Motor neuron (in vitro differentiated cells): Measurements from ENCODE around the gene LEMD2. TPM values are rescaled to one million over a fixed set of nuclear protein-coding genes. Genes with fewer than 3 reads are reported as not detected.
"Not testable (repeated sequence)": the region's sequence is repeated elsewhere in the genome, so short reads cannot be mapped to it uniquely, and the experiment has no call there.

ENCODE experiments used
- ATAC-seq, 8 experiments: fragments of 200-7000 bp; cut with Tn5 transposase; replicated peaks in 6 of 8; 2 replicates each; pipeline ENCODE4 v1.8.0; 2021; ENCODE audit warnings: mild to moderate bottlenecking in 8 of 8, moderate library complexity in 8 of 8
- H3K27ac ChIP-seq, 2 donors: fragments of 250-450 bp; sonication (Bioruptor Pico); 2 replicates each; pipeline ENCODE4 v1.9.0; 2021; ENCODE audit warnings: antibody characterized with exemption in 2 of 2, mild to moderate bottlenecking in 2 of 2, moderate library complexity in 1 of 2
- H3K4me1 ChIP-seq, 2 donors: fragments of 250-450 bp; sonication (Bioruptor Pico); replicated peaks in 1 of 2; 2 replicates each; pipeline ENCODE4 v1.6.1; 2021; ENCODE audit warnings: antibody characterized with exemption in 2 of 2, mild to moderate bottlenecking in 2 of 2, moderate library complexity in 1 of 2
- H3K4me3 ChIP-seq, 5 donors: fragments of 250-450 bp; sonication (Bioruptor Pico); 2 replicates each; pipeline ENCODE4 v1.9.0; 2021; ENCODE audit warnings: antibody characterized with exemption in 5 of 5, mild to moderate bottlenecking in 5 of 5, moderate library complexity in 4 of 5
- WGBS, 10 experiments: fragments of 450-650 bp; shearing (Covaris generic); methylation state at CpG; one replicate each; pipeline ENCODE4 v1.0.0; 2022; 5-methylcytosine and 5-hydroxymethylcytosine counted together
- in situ Hi-C, 9 experiments: fragments of 400-800 bp; cut with MboI; loops; one replicate each; pipeline ENCODE4 v1.15.0; 2021; ENCODE audit warnings: low sequenced_read_pairs in 9 of 9, low pct_unique_long_range_greater_than_20kb in 2 of 9; ENCODE audit not compliant: unreplicated experiment in 9 of 9
- total RNA-seq, 8 experiments: library from RNA; unstranded; fragments of 300-600 nt; gene quantifications; 2 replicates each; pipeline versions ENCODE4 v1.2.3 to v1.2.4, GENCODE V29; 2022

LEMD2 gene
- total RNA-seq, result 10 to 100 TPM; 31.1 to 59.4 (median 51.3) TPM

- in situ Hi-C loops, result no loop called here
- H3K4me1 ChIP-seq, result peaks cover 55 to 79% of the 10 kb centered on the region in 2 donors
- peak; percentile 65 to 84 (median 80) for ATAC-seq
- H3K27ac ChIP-seq, result peak within 1 kb of the TSS; percentile 91 to 95
- WGBS, 10 experiments, result 3 to 90% (median 38%) methylated on average over 2 to 25 of the region's 86 CpGs; no CpG with 5 or more reads in 2 of the 10 experiments
- peak within 1 kb of the TSS; percentile 62 to 92 (median 79) for H3K4me3 ChIP-seq
Observed at GRCh38 chr6:33788694-33789549, at the start of gene LEMD2. LEMD2 (minus strand) TSS chr6:33789130; CDS start chr6:33789116, 14 bp downstream.

GRCh38 chr6:33837971-33838665 lies 49.2 kb upstream of the LEMD2 start:
- ATAC-seq, result peak in 7 of 8 experiments; percentile 14 to 35 (median 20)
- in situ Hi-C loops, result no loop called here
- no peak overlapping the region for H3K4me3 ChIP-seq
- WGBS, 10 experiments, result 29 to 80% (median 36%) methylated on average over 1 to 3 of the region's 12 CpGs; no CpG with 5 or more reads in 6 of the 10 experiments
- peak overlapping the region in 1 of 2 donors; percentile 3 for H3K27ac ChIP-seq
- peaks cover 44 to 50% of the 10 kb centered on the region in 2 donors for H3K4me1 ChIP-seq

GRCh38 chr6:33836806-33837469 lies 48.0 kb upstream of the LEMD2 start:
- Histone ChIP-seq H3K4me3 (no peak overlapping the region), H3K4me1 (peaks cover 35 to 39% of the 10 kb centered on the region in 2 donors), H3K27ac (no peak overlapping the region)
- no peak for ATAC-seq
- 0 to 100% (median 71%) methylated on average over 1 to 3 of the region's 3 CpGs; no CpG with 5 or more reads in 3 of the 10 experiments for WGBS, 10 experiments
- in situ Hi-C loops, result no loop called here

GRCh38 chr6:33834401-33835392 lies 45.8 kb upstream of the LEMD2 start:
- Histone ChIP-seq H3K4me3 (no peak overlapping the region), H3K27ac (no peak overlapping the region), H3K4me1 (peaks cover 20 to 28% of the 10 kb centered on the region in 2 donors)
- WGBS, 10 experiments, result 83 to 100% (median 93%) methylated on average over 5 to 12 of the region's 22 CpGs; no CpG with 5 or more reads in 4 of the 10 experiments
- in situ Hi-C loops, result no loop called here
- ATAC-seq, result no peak

GRCh38 chr6:33833599-33833998 lies 44.7 kb upstream of the LEMD2 start:
- 55 to 100% (median 82%) methylated on average over 1 to 3 of the region's 6 CpGs; no CpG with 5 or more reads in 4 of the 10 experiments for WGBS, 10 experiments
- in situ Hi-C loops, result no loop called here
- ATAC-seq, result no peak

GRCh38 chr6:33832831-33833230 lies 43.9 kb upstream of the LEMD2 start:
- H3K27ac ChIP-seq, H3K4me3 ChIP-seq, in situ Hi-C loops, ATAC-seq: not testable (repeated sequence)
- peaks cover 16 to 23% of the 10 kb centered on the region in 2 donors for H3K4me1 ChIP-seq
- WGBS, 10 experiments, result no CpG with 5 or more reads among the region's 32 CpGs

More at GRCh38 chr6:33833599-33833998, 44.7 kb upstream of the LEMD2 start:
- Histone ChIP-seq H3K27ac (no peak overlapping the region), H3K4me1 (peaks cover 16 to 23% of the 10 kb centered on the region in 2 donors), H3K4me3 (no peak overlapping the region)

- 29 to 94% (median 65%) methylated on average over 1 to 3 of the region's 5 CpGs; no CpG with 5 or more reads in 4 of the 10 experiments for WGBS, 10 experiments
- H3K4me3 ChIP-seq, H3K27ac ChIP-seq, in situ Hi-C loops: not testable (repeated sequence)
- ATAC-seq, result peak in 2 of 8 experiments; percentile 38 to 53
- H3K4me1 ChIP-seq, result peaks cover 26 to 32% of the 10 kb centered on the region in 2 donors
Observed at GRCh38 chr6:33831725-33832124, 42.8 kb upstream of the LEMD2 start.

- no peak for ATAC-seq
- WGBS, 10 experiments, result 53 to 85% (median 70%) methylated on average over 2 to 11 of the region's 21 CpGs; no CpG with 5 or more reads in 3 of the 10 experiments
- Histone ChIP-seq H3K4me1 (peaks cover 28 to 36% of the 10 kb centered on the region in 2 donors), H3K27ac (no peak overlapping the region), H3K4me3 (no peak overlapping the region)
- in situ Hi-C loops, result no loop called here
Observed at GRCh38 chr6:33830635-33831240, 41.8 kb upstream of the LEMD2 start.

- in situ Hi-C loops, result no loop called here
- ATAC-seq, result peak in 2 of 8 experiments; percentile 52 to 65
- Histone ChIP-seq H3K4me3 (no peak overlapping the region), H3K27ac (no peak overlapping the region), H3K4me1 (peaks cover 28 to 36% of the 10 kb centered on the region in 2 donors)
- 0 to 80% (median 33%) methylated on average over 1 to 12 of the region's 15 CpGs; no CpG with 5 or more reads in 2 of the 10 experiments for WGBS, 10 experiments
Observed at GRCh38 chr6:33828764-33829731, 40.1 kb upstream of the LEMD2 start.

- peaks cover 28 to 36% of the 10 kb centered on the region in 2 donors for H3K4me1 ChIP-seq
- 20 to 50% (median 33%) methylated on average over 1 of the region's 4 CpGs; no CpG with 5 or more reads in 7 of the 10 experiments for WGBS, 10 experiments
- in situ Hi-C loops, result no loop called here
- peak in 2 of 8 experiments; percentile 28 to 49 for ATAC-seq
- H3K27ac ChIP-seq, result no peak overlapping the region
- H3K4me3 ChIP-seq, result no peak overlapping the region
Observed at GRCh38 chr6:33828452-33828763, 39.5 kb upstream of the LEMD2 start.
